SJSA1 (cell line): Measurements from ENCODE around the gene NOL4L. TPM values are rescaled to one million over a fixed set of nuclear protein-coding genes. Genes with fewer than 3 reads are reported as not detected.

Experiments used
- DNase-seq, 2 experiments: peaks; one replicate each; pipeline ENCODE4 v3.0.0-alpha.2; 2015 to 2020; ENCODE audit warnings: low spot score in 2 of 2, low read depth in 1 of 2
- H3K27ac ChIP-seq: fragments of 250-450 bp; sonication (Bioruptor Pico); 2 replicates; pipeline ENCODE4 v1.5.1; 2020; ENCODE audit warnings: mild to moderate bottlenecking, moderate library complexity
- H3K27me3 ChIP-seq: fragments of 250-450 bp; sonication (Bioruptor Pico); replicated peaks from 2 replicates; pipeline ENCODE4 v1.5.1; 2020; ENCODE audit warnings: mild to moderate bottlenecking, moderate library complexity
- H3K36me3 ChIP-seq: fragments of 250-450 bp; sonication (Bioruptor Pico); 2 replicates; pipeline ENCODE4 v1.5.1; 2020; ENCODE audit warnings: mild to moderate bottlenecking
- H3K4me1 ChIP-seq: fragments of 250-450 bp; sonication (Bioruptor Pico); replicated peaks from 2 replicates; pipeline ENCODE4 v1.6.1; 2021; ENCODE audit warnings: mild to moderate bottlenecking
- H3K4me3 ChIP-seq: fragments of 250-450 bp; sonication (Bioruptor Pico); 2 replicates; pipeline ENCODE4 v1.5.1; 2020; ENCODE audit warnings: mild to moderate bottlenecking
- H3K9me3 ChIP-seq: fragments of 250-450 bp; sonication (Bioruptor Pico); replicated peaks from 2 replicates; pipeline ENCODE4 v1.5.1; 2020; ENCODE audit warnings: mild to moderate bottlenecking
- total RNA-seq: library from RNA; depleted of rRNA; stranded (reverse); fragments of >200 nt; shearing (Covaris generic); gene quantifications from 2 replicates; pipeline ENCODE4 v1.2.3, GENCODE V29; 2014; rRNA removed

The NOL4L gene
- total RNA-seq = 11.4 and 13.4 TPM in 2 replicates

GRCh38 chr20:32585011-32585585 is at the start of gene NOL4L:
TSS of gene NOL4L (minus strand) at chr20:32585333. CDS start at chr20:32584890, 443 bp downstream.
- H3K27ac ChIP-seq = no peak within 1 kb of the TSS
- H3K4me3 ChIP-seq = peak within 1 kb of the TSS; percentile 54
- peaks cover 11% of the 10 kb centered on the region for H3K27me3 ChIP-seq
- peaks cover 18% of the 10 kb centered on the region for H3K4me1 ChIP-seq
- H3K9me3 ChIP-seq = no peaks in the 10 kb centered on the region
- no peak for DNase-seq
- no peaks in the 10 kb centered on the region for H3K36me3 ChIP-seq

GRCh38 chr20:32634041-32634805 is 49.1 kb upstream of the NOL4L start:
- H3K27ac ChIP-seq = no peak overlapping the region; the same call in 1 of the 2 replicates

GRCh38 chr20:32632461-32633354 is 47.6 kb upstream of the NOL4L start:
- Histone ChIP-seq H3K9me3 (no peaks in the 10 kb centered on the region), H3K4me1 (peaks cover 51% of the 10 kb centered on the region), H3K27ac (no peak overlapping the region), H3K4me3 (no peak overlapping the region), H3K27me3 (no peaks in the 10 kb centered on the region), H3K36me3 (no peaks in the 10 kb centered on the region)
- DNase-seq = no peak

More at GRCh38 chr20:32634041-32634805, 49.1 kb upstream of the NOL4L start:
- Histone ChIP-seq H3K27me3 (no peaks in the 10 kb centered on the region), H3K36me3 (no peaks in the 10 kb centered on the region), H3K4me3 (no peak overlapping the region), H3K9me3 (no peaks in the 10 kb centered on the region), H3K4me1 (peaks cover 51% of the 10 kb centered on the region)
- no peak for DNase-seq

- Histone ChIP-seq H3K27me3 (no peaks in the 10 kb centered on the region), H3K4me3 (no peak overlapping the region), H3K4me1 (peaks cover 51% of the 10 kb centered on the region), H3K36me3 (no peaks in the 10 kb centered on the region), H3K27ac (no peak overlapping the region), H3K9me3 (no peaks in the 10 kb centered on the region)
- DNase-seq = no peak
Measured at GRCh38 chr20:32631933-32632460, 46.9 kb upstream of the NOL4L start.

GRCh38 chr20:32629813-32630212 is 44.7 kb upstream of the NOL4L start:
- H3K4me1 ChIP-seq = peaks cover 35% of the 10 kb centered on the region
- H3K4me3 ChIP-seq = no peak overlapping the region
- H3K27me3 ChIP-seq = no peaks in the 10 kb centered on the region
- no peaks in the 10 kb centered on the region for H3K9me3 ChIP-seq
- no peak for DNase-seq
- H3K36me3 ChIP-seq = no peaks in the 10 kb centered on the region
- H3K27ac ChIP-seq = no peak overlapping the region

GRCh38 chr20:32628960-32629530 is 43.9 kb upstream of the NOL4L start:
- H3K27me3 ChIP-seq = no peaks in the 10 kb centered on the region
- no peaks in the 10 kb centered on the region for H3K9me3 ChIP-seq
- no peak overlapping the region for H3K4me3 ChIP-seq
- H3K4me1 ChIP-seq = peaks cover 28% of the 10 kb centered on the region
- no peaks in the 10 kb centered on the region for H3K36me3 ChIP-seq
- no peak for DNase-seq
- 0 out of 2 replicates have a peak overlapping the region, but pooled peaks have one; percentile 68 for H3K27ac ChIP-seq

GRCh38 chr20:32626859-32627636 is 41.9 kb upstream of the NOL4L start:
- peaks cover 28% of the 10 kb centered on the region for H3K4me1 ChIP-seq
- H3K36me3 ChIP-seq = no peaks in the 10 kb centered on the region
- H3K9me3 ChIP-seq = no peaks in the 10 kb centered on the region
- H3K27ac ChIP-seq = peak overlapping the region; percentile 68
- no peak overlapping the region for H3K4me3 ChIP-seq
- DNase-seq = peak in 1 of 2 experiments; percentile 68
- no peaks in the 10 kb centered on the region for H3K27me3 ChIP-seq

- DNase-seq = no peak
- no peak overlapping the region for H3K27ac ChIP-seq
- H3K4me1 ChIP-seq = peaks cover 28% of the 10 kb centered on the region
- no peaks in the 10 kb centered on the region for H3K36me3 ChIP-seq
- H3K9me3 ChIP-seq = no peaks in the 10 kb centered on the region
- no peaks in the 10 kb centered on the region for H3K27me3 ChIP-seq
- no peak overlapping the region for H3K4me3 ChIP-seq
Measured at GRCh38 chr20:32626407-32626806, 41.3 kb upstream of the NOL4L start.

- Histone ChIP-seq H3K4me3 (no peak overlapping the region), H3K27ac (no peak overlapping the region), H3K4me1 (peaks cover 28% of the 10 kb centered on the region), H3K36me3 (no peaks in the 10 kb centered on the region), H3K9me3 (no peaks in the 10 kb centered on the region), H3K27me3 (no peaks in the 10 kb centered on the region)
- no peak for DNase-seq
Measured at GRCh38 chr20:32625996-32626395, 40.9 kb upstream of the NOL4L start.

GRCh38 chr20:32624687-32625345 is 39.7 kb upstream of the NOL4L start:
- Histone ChIP-seq H3K4me3 (no peak overlapping the region), H3K27ac (no peak overlapping the region), H3K9me3 (no peaks in the 10 kb centered on the region), H3K36me3 (no peaks in the 10 kb centered on the region), H3K27me3 (no peaks in the 10 kb centered on the region), H3K4me1 (peaks cover 28% of the 10 kb centered on the region)
- no peak for DNase-seq

GRCh38 chr20:32623667-32624157 is 38.6 kb upstream of the NOL4L start:
- H3K36me3 ChIP-seq = no peaks in the 10 kb centered on the region
- no peaks in the 10 kb centered on the region for H3K27me3 ChIP-seq
- no peak for DNase-seq
- H3K9me3 ChIP-seq = no peaks in the 10 kb centered on the region
- H3K4me3 ChIP-seq = no peak overlapping the region
- no peak overlapping the region for H3K27ac ChIP-seq
- H3K4me1 ChIP-seq = peaks cover 23% of the 10 kb centered on the region
